Measurements from ENCODE around the gene ZNF597. TPM values are rescaled to one million over a fixed set of nuclear protein-coding genes. Genes with fewer than 3 reads are reported as not detected.

ZNF597 gene
- total and polyA plus RNA-seq, 4 donors = 1.5 to 4.2 (median 2.4) TPM

GRCh38 chr16:3488801-3489200, 45.5 kb upstream of the ZNF597 start:
- no peaks in the 10 kb centered on the region for H3K27me3 ChIP-seq (ENCODE audit: control insufficient read depth in 3 of 3, insufficient read depth in 3 of 3, low read length in 2 of 3)
- 74 to 86% methylated on average over 9 of the region's 13 CpGs for WGBS, 2 donors
- H3K9ac ChIP-seq (ENCODE audit: insufficient read depth in 1 of 2, low read length in 2 of 2) = no peak overlapping the region
- H3K36me3 ChIP-seq (ENCODE audit: control insufficient read depth in 4 of 4, insufficient read depth in 4 of 4, low read length in 4 of 4) = peaks cover 3 to 35% (median 5%) of the 10 kb centered on the region in 4 donors
- H3K4me1 ChIP-seq (ENCODE audit: control insufficient read depth in 5 of 5, insufficient read depth in 5 of 5, low read length in 5 of 5) = peaks cover 0 to 4% (median 0%) of the 10 kb centered on the region in 5 donors
- no peak for ATAC-seq (ENCODE audit: insufficient read depth, low FRiP score)
- TF ChIP-seq, protein P1, sequence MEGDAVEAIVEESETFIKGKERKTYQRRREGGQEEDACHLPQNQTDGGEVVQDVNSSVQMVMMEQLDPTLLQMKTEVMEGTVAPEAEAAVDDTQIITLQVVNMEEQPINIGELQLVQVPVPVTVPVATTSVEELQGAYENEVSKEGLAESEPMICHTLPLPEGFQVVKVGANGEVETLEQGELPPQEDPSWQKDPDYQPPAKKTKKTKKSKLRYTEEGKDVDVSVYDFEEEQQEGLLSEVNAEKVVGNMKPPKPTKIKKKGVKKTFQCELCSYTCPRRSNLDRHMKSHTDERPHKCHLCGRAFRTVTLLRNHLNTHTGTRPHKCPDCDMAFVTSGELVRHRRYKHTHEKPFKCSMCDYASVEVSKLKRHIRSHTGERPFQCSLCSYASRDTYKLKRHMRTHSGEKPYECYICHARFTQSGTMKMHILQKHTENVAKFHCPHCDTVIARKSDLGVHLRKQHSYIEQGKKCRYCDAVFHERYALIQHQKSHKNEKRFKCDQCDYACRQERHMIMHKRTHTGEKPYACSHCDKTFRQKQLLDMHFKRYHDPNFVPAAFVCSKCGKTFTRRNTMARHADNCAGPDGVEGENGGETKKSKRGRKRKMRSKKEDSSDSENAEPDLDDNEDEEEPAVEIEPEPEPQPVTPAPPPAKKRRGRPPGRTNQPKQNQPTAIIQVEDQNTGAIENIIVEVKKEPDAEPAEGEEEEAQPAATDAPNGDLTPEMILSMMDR (IDR thresholded peaks at IDR 0.05; ENCODE audit: control extremely low read depth, extremely low read depth) = no peak
- no peaks in the 10 kb centered on the region for H3K9me3 ChIP-seq (ENCODE audit: control insufficient read depth in 4 of 4, insufficient read depth in 3 of 4, low read length in 3 of 4)
- no peak overlapping the region for H3K27ac ChIP-seq (ENCODE audit: low read depth in 1 of 2, low read length in 1 of 2)
- no peak overlapping the region for H3K4me3 ChIP-seq
- DNase-seq = no peak

GRCh38 chr16:3487521-3488410, 44.5 kb upstream of the ZNF597 start:
- TF ChIP-seq, protein P1 (IDR thresholded peaks at IDR 0.05; ENCODE audit: control extremely low read depth, extremely low read depth) = no peak
- H3K4me1 ChIP-seq (ENCODE audit: control insufficient read depth in 5 of 5, insufficient read depth in 5 of 5, low read length in 5 of 5) = peaks cover 0 to 4% (median 0%) of the 10 kb centered on the region in 5 donors
- H3K27me3 ChIP-seq (ENCODE audit: control insufficient read depth in 3 of 3, insufficient read depth in 3 of 3, low read length in 2 of 3) = no peaks in the 10 kb centered on the region
- ATAC-seq (ENCODE audit: insufficient read depth, low FRiP score) (no peak), DNase-seq (peak in 1 of 3 donors; percentile 21)
- no peak overlapping the region for H3K9ac ChIP-seq (ENCODE audit: insufficient read depth in 1 of 2, low read length in 2 of 2)
- WGBS, 2 donors = 86% methylated on average over 24 of the region's 24 CpGs
- no peak overlapping the region for H3K27ac ChIP-seq (ENCODE audit: low read depth in 1 of 2, low read length in 1 of 2)
- no peak overlapping the region for H3K4me3 ChIP-seq
- H3K9me3 ChIP-seq (ENCODE audit: control insufficient read depth in 4 of 4, insufficient read depth in 3 of 4, low read length in 3 of 4) = no peaks in the 10 kb centered on the region
- peaks cover 3 to 45% (median 9%) of the 10 kb centered on the region in 4 donors for H3K36me3 ChIP-seq (ENCODE audit: control insufficient read depth in 4 of 4, insufficient read depth in 4 of 4, low read length in 4 of 4)

DNA sequence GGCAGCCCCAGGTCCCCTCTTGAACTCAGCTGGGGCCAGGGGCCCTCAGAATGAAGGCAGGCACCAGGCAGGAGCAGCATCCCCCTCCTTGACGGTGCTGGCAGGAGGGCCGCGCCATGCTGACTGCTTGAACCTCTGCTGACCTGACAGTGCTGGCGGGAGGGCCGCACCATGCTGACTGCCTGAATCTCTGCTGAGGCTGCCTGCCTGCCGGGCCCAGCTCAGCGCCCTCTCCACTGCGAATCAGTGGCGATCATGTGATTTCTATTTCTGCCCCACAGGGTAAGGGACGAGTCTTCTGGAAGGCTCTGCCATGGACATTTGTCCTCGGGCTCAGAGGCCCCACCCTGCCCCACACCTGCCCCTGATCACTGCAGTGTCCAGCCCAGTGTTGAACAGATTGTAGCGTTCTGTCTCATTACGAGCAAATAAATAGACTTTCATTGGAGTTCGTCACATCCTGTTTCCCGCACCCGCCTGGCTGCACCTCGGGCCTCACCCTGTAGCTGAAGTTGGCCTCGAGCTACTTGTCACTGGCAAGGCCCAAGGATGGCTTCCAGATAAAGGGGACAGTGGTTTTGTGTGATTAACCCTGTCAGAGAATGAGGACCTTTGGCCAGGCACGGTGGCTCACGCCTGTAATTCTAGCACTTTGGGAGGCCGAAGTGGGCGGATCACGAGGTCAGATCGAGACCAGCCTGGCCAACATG, 43.4 kb upstream of the ZNF597 start:
- peaks cover 3 to 55% (median 14%) of the 10 kb centered on the region in 4 donors for H3K36me3 ChIP-seq (ENCODE audit: control insufficient read depth in 4 of 4, insufficient read depth in 4 of 4, low read length in 4 of 4)
- no peak overlapping the region for H3K9ac ChIP-seq (ENCODE audit: insufficient read depth in 1 of 2, low read length in 2 of 2)
- ATAC-seq (ENCODE audit: insufficient read depth, low FRiP score) = no peak

More for the DNA sequence above, 43.4 kb upstream of the ZNF597 start:
- peak in 1 of 3 donors; percentile 12 for DNase-seq
- TF ChIP-seq, protein P1 (IDR thresholded peaks at IDR 0.05; ENCODE audit: control extremely low read depth, extremely low read depth) = no peak
- Histone ChIP-seq H3K27me3 (ENCODE audit: control insufficient read depth in 3 of 3, insufficient read depth in 3 of 3, low read length in 2 of 3) (no peaks in the 10 kb centered on the region), H3K9me3 (ENCODE audit: control insufficient read depth in 4 of 4, insufficient read depth in 3 of 4, low read length in 3 of 4) (no peaks in the 10 kb centered on the region), H3K4me3 (no peak overlapping the region), H3K27ac (ENCODE audit: low read depth in 1 of 2, low read length in 1 of 2) (no peak overlapping the region), H3K4me1 (ENCODE audit: control insufficient read depth in 5 of 5, insufficient read depth in 5 of 5, low read length in 5 of 5) (peaks cover 0 to 4% (median 0%) of the 10 kb centered on the region in 5 donors)
- 93 to 94% methylated on average over 24 of the region's 24 CpGs for WGBS, 2 donors

All from lung (tissue), 12 donors.